Pons (tissue), 1 donor: ENCODE results near the gene HNF4A.
"Not testable (repeated sequence)": the region's sequence is repeated elsewhere in the genome, so short reads cannot be mapped to it uniquely, and the experiment has no call there.

ENCODE experiments used
- DNase-seq: peaks from one replicate; pipeline ENCODE4 v3.0.0-alpha.2; 2016; ENCODE audit warnings: low spot score

Gene HNF4A

GRCh38 chr20:44345941-44346340, 9.6 kb upstream of the HNF4A start:
- not testable (repeated sequence) for DNase-seq

- DNase-seq: no peak
These were observed 7.3 kb upstream of the HNF4A start for GRCh38 chr20:44348168-44348659.

- DNase-seq: no peak
These were observed 6.2 kb upstream of the HNF4A start for GRCh38 chr20:44349349-44349748.

- no peak for DNase-seq
These were observed 4.9 kb upstream of the HNF4A start for GRCh38 chr20:44350567-44350966.

GRCh38 chr20:44354979-44355497, 461 bp upstream of the HNF4A start:
- DNase-seq: no peak

- no peak for DNase-seq
These were observed 839 bp downstream of the HNF4A start for GRCh38 chr20:44356353-44356723.

- no peak for DNase-seq
These were observed 1.5 kb downstream of the HNF4A start for GRCh38 chr20:44357020-44357419.

GRCh38 chr20:44357555-44358125, 2.1 kb downstream of the HNF4A start:
- DNase-seq: no peak

GRCh38 chr20:44358776-44359175, 3.3 kb downstream of the HNF4A start:
- DNase-seq: no peak

- DNase-seq: no peak
These were observed 4.7 kb downstream of the HNF4A start for GRCh38 chr20:44360221-44360620.

GRCh38 chr20:44361021-44361420, 5.5 kb downstream of the HNF4A start:
- DNase-seq: no peak

- no peak for DNase-seq
These were observed 7.0 kb downstream of the HNF4A start for GRCh38 chr20:44362466-44362940.

GRCh38 chr20:44364068-44364467, 8.6 kb downstream of the HNF4A start:
- DNase-seq: no peak

GRCh38 chr20:44364780-44365179, 9.3 kb downstream of the HNF4A start:
- DNase-seq: no peak

GRCh38 chr20:44367746-44368145, 12.2 kb downstream of the HNF4A start:
- DNase-seq: no peak

- no peak for DNase-seq
These were observed 15.2 kb downstream of the HNF4A start for GRCh38 chr20:44370639-44371218.

GRCh38 chr20:44382641-44383040, 27.1 kb downstream of the HNF4A start:
- no peak for DNase-seq

GRCh38 chr20:44384423-44385027, 29.0 kb downstream of the HNF4A start:
- peak; percentile 53 for DNase-seq

- peak; percentile 34 for DNase-seq
These were observed 33.0 kb downstream of the HNF4A start for GRCh38 chr20:44388466-44389023.

- no peak for DNase-seq
These were observed 34.4 kb downstream of the HNF4A start for GRCh38 chr20:44389871-44390270.

- no peak for DNase-seq
These were observed 34.8 kb downstream of the HNF4A start for GRCh38 chr20:44390280-44390679.

- DNase-seq: no peak
These were observed 36.7 kb downstream of the HNF4A start for GRCh38 chr20:44392088-44392775.
